Liver (tissue), 3 donors: ENCODE measurements around the gene RGL4.

Experiments
- FOXA2 ChIP-seq: IDR thresholded peaks from 2 replicates; pipeline ENCODE4 v1.6.1; 2016; ENCODE audit warnings: antibody characterized with exemption
- SP1 ChIP-seq: IDR thresholded peaks from 2 replicates; pipeline ENCODE4 v1.6.1; 2018; ENCODE audit warnings: antibody characterized with exemption, mild to moderate bottlenecking
- YY1 ChIP-seq: IDR thresholded peaks from 2 replicates; pipeline ENCODE4 v1.6.1; 2016; ENCODE audit warnings: antibody characterized with exemption, mild to moderate bottlenecking
- TF ChIP-seq, protein P1 (sequence below): fragments of 150-350 bp; IDR thresholded peaks from 2 replicates; pipeline ENCODE4 v1.5.1; 2017; ENCODE audit warnings: improper control_type of control experiment, low read depth, low read length; ENCODE audit not compliant: missing input control
- donor health status: healthy.
- donor health status: healthy.

DNA sequence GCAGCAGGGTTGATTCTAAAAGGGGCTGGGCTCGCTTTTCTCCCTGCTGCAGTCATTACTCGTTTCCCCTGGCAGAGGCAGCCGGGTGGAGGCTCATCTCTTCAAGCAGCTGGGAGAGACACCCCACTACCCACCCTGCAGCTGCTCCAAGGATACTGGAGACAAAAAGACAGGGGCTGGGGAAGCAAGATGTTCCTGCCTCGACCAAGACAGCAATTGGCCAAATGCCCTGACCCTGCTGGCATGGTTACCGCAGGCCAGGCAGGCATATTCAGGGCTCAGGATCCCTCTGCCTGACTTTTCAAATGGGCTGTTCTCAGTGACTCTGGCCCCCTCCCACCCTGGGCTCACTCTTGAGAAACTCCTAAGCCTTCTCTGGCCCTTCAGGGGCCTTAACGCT is 6.8 kb upstream of the RGL4 start:
- TF ChIP-seq, protein P1, sequence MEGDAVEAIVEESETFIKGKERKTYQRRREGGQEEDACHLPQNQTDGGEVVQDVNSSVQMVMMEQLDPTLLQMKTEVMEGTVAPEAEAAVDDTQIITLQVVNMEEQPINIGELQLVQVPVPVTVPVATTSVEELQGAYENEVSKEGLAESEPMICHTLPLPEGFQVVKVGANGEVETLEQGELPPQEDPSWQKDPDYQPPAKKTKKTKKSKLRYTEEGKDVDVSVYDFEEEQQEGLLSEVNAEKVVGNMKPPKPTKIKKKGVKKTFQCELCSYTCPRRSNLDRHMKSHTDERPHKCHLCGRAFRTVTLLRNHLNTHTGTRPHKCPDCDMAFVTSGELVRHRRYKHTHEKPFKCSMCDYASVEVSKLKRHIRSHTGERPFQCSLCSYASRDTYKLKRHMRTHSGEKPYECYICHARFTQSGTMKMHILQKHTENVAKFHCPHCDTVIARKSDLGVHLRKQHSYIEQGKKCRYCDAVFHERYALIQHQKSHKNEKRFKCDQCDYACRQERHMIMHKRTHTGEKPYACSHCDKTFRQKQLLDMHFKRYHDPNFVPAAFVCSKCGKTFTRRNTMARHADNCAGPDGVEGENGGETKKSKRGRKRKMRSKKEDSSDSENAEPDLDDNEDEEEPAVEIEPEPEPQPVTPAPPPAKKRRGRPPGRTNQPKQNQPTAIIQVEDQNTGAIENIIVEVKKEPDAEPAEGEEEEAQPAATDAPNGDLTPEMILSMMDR = no peak
- TF ChIP-seq YY1 = no peak
- TF ChIP-seq SP1 = no peak
- TF ChIP-seq FOXA2 = no peak
